Chondrocyte (in vitro differentiated cells): ENCODE measurements around the gene ZBTB25. TPM values are rescaled to one million over a fixed set of nuclear protein-coding genes. Genes with fewer than 3 reads are reported as not detected.

ENCODE experiments used
- DNase-seq: peaks from one replicate; pipeline ENCODE4 v3.0.0; 2021; ENCODE audit warnings: mixed read lengths, low spot score
- H3K27ac Mint-ChIP-seq: one replicate; pipeline ENCODE4 v1.8.0; 2021; ENCODE audit warnings: mild to moderate bottlenecking, moderate library complexity, mixed read lengths; ENCODE audit not compliant: unreplicated experiment
- H3K27me3 Mint-ChIP-seq: 2 replicates; pipeline ENCODE4 v1.8.0; 2021; ENCODE audit warnings: low read depth, mixed read lengths
- H3K36me3 Mint-ChIP-seq: 2 replicates; pipeline ENCODE4 v1.8.0; 2021; ENCODE audit warnings: low read depth, mixed read lengths
- H3K4me1 Mint-ChIP-seq: 2 replicates; pipeline ENCODE4 v1.8.0; 2021; ENCODE audit warnings: low read depth, mild to moderate bottlenecking, mixed read lengths
- H3K4me3 Mint-ChIP-seq: one replicate; pipeline ENCODE4 v1.8.0; 2021; ENCODE audit warnings: mild to moderate bottlenecking, moderate library complexity, mixed read lengths; ENCODE audit not compliant: unreplicated experiment
- H3K9me3 Mint-ChIP-seq: 2 replicates; pipeline ENCODE4 v1.8.0; 2021; ENCODE audit warnings: low read depth, mixed read lengths
- total RNA-seq: library from RNA; stranded (reverse); gene quantifications from 3 replicates; pipeline ENCODE4 v1.2.1, GENCODE V29; 2021
- TF ChIP-seq, protein P1 (sequence below): fragments of 200-600 bp; sonication (generic); IDR thresholded peaks from 2 replicates; pipeline ENCODE4 v1.5.0; 2021; ENCODE audit warnings: antibody characterized with exemption, mild to moderate bottlenecking, moderate library complexity

The ZBTB25 gene
- total RNA-seq, 1 donor from 2014 or later, result 9.7 TPM

- TF ChIP-seq, protein P1, sequence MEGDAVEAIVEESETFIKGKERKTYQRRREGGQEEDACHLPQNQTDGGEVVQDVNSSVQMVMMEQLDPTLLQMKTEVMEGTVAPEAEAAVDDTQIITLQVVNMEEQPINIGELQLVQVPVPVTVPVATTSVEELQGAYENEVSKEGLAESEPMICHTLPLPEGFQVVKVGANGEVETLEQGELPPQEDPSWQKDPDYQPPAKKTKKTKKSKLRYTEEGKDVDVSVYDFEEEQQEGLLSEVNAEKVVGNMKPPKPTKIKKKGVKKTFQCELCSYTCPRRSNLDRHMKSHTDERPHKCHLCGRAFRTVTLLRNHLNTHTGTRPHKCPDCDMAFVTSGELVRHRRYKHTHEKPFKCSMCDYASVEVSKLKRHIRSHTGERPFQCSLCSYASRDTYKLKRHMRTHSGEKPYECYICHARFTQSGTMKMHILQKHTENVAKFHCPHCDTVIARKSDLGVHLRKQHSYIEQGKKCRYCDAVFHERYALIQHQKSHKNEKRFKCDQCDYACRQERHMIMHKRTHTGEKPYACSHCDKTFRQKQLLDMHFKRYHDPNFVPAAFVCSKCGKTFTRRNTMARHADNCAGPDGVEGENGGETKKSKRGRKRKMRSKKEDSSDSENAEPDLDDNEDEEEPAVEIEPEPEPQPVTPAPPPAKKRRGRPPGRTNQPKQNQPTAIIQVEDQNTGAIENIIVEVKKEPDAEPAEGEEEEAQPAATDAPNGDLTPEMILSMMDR, result no peak
- Mint-ChIP-seq H3K4me3 (no peak overlapping the region), H3K36me3 (peaks cover 29% of the 10 kb centered on the region), H3K27me3 (no peaks in the 10 kb centered on the region), H3K4me1 (peaks cover 28% of the 10 kb centered on the region), H3K27ac (peak overlapping the region; percentile 92), H3K9me3 (no peaks in the 10 kb centered on the region)
- no peak for DNase-seq
These were observed 82.5 kb downstream of the ZBTB25 start for GRCh38 chr14:64421166-64421565.

- Mint-ChIP-seq H3K4me1 (peaks cover 28% of the 10 kb centered on the region), H3K36me3 (peaks cover 25% of the 10 kb centered on the region), H3K9me3 (no peaks in the 10 kb centered on the region), H3K27ac (no peak overlapping the region), H3K27me3 (no peaks in the 10 kb centered on the region), H3K4me3 (no peak overlapping the region)
- no peak for DNase-seq
- TF ChIP-seq, protein P1, result no peak
These were observed 84.6 kb downstream of the ZBTB25 start for GRCh38 chr14:64419003-64419402.

DNA sequence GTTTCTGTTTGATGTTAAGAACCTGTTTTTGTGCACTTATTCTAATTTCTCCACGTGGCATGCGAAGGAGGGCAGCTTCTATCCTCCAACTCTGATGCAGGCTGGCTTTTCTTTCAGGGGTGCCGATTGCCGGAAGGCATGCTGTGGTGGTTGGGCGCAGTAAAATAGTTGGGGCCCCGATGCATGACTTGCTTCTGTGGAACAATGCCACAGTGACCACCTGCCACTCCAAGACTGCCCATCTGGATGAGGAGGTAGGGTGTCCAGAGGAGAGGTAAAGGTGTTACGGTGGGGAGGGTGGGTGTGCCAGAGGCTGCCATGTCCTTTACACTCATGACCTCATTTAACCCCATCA lies 85.9 kb downstream of the ZBTB25 start:
- Mint-ChIP-seq H3K9me3 (no peaks in the 10 kb centered on the region), H3K27ac (no peak overlapping the region), H3K36me3 (peaks cover 22% of the 10 kb centered on the region), H3K27me3 (no peaks in the 10 kb centered on the region), H3K4me3 (no peak overlapping the region), H3K4me1 (peaks cover 28% of the 10 kb centered on the region)
- no peak for DNase-seq
- TF ChIP-seq, protein P1, result no peak

DNA sequence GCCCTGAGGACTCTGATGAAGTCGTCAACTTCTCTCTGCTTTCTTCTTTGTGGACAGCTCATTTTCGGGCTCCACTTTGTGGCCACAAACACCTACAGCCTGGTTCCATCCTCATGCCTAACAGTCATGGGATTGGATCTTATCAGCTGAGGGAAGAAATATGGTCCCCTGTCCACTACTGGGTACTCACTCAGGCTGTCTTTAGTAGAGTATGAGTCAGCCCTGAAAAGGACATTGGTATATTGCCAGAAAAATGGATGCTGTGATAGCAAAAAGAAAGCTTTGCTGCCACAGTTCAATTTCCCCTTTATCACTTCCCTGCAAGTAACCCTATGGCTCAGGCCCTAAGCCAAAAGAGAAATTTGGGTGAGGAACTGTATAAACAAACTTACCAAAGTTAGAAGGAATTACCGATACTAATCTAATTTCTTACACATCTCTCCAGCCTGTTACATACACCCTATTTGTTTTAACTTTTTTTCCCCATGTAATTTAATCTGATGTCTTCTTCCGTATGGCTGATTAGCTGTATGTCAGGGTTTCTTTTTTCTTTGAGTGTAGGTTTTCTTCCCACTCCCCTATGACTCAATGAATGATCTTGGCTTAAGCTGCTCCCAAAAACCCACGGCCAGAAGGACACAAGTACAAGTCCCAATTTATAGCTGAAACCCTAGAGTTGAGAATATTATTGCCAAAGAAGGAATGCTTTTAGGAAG lies 86.4 kb downstream of the ZBTB25 start:
- H3K4me1 Mint-ChIP-seq, result peaks cover 28% of the 10 kb centered on the region
- no peak for DNase-seq
- no peak overlapping the region for H3K4me3 Mint-ChIP-seq
- H3K36me3 Mint-ChIP-seq, result peaks cover 23% of the 10 kb centered on the region
- H3K9me3 Mint-ChIP-seq, result no peaks in the 10 kb centered on the region
- H3K27ac Mint-ChIP-seq, result peak overlapping the region; percentile 37
- no peaks in the 10 kb centered on the region for H3K27me3 Mint-ChIP-seq
- TF ChIP-seq, protein P1, result no peak

GRCh38 chr14:64416348-64416932 lies 87.2 kb downstream of the ZBTB25 start:
- H3K4me3 Mint-ChIP-seq, result no peak overlapping the region
- no peaks in the 10 kb centered on the region for H3K9me3 Mint-ChIP-seq
- TF ChIP-seq, protein P1, result no peak
- DNase-seq, result no peak
- peaks cover 27% of the 10 kb centered on the region for H3K36me3 Mint-ChIP-seq
- no peak overlapping the region for H3K27ac Mint-ChIP-seq
- peaks cover 24% of the 10 kb centered on the region for H3K4me1 Mint-ChIP-seq
- no peaks in the 10 kb centered on the region for H3K27me3 Mint-ChIP-seq
